ENCODE measurements around the gene NEK11.

DNA sequence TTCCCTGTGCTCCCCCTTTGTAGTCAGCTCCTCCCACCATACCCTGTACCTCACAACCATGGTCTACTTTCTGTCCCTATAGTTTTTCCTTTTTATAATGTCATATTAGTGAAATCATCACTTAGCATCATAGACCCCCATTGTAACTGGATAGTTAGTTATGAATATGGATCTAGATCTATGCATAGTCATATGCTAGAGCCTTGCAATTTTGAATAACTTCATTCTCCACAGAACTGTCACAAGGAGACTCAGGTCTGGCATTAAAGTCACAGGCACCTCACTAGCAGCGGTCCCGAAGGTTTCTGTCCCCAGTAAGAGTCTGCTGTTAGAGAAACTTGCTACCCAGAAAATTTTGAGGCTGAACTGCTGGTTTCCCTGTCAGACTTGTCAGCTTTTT, 252.9 kb downstream of the NEK11 start:
- TF ChIP-seq, protein P1, sequence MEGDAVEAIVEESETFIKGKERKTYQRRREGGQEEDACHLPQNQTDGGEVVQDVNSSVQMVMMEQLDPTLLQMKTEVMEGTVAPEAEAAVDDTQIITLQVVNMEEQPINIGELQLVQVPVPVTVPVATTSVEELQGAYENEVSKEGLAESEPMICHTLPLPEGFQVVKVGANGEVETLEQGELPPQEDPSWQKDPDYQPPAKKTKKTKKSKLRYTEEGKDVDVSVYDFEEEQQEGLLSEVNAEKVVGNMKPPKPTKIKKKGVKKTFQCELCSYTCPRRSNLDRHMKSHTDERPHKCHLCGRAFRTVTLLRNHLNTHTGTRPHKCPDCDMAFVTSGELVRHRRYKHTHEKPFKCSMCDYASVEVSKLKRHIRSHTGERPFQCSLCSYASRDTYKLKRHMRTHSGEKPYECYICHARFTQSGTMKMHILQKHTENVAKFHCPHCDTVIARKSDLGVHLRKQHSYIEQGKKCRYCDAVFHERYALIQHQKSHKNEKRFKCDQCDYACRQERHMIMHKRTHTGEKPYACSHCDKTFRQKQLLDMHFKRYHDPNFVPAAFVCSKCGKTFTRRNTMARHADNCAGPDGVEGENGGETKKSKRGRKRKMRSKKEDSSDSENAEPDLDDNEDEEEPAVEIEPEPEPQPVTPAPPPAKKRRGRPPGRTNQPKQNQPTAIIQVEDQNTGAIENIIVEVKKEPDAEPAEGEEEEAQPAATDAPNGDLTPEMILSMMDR (IDR thresholded peaks at IDR 0.05), result no peak
- TF ChIP-seq POLR2A (IDR thresholded peaks at IDR 0.05), result no peak

Data from uterus (tissue), 2 donors.